Measurements from ENCODE around the gene NKX3-2.

DNA sequence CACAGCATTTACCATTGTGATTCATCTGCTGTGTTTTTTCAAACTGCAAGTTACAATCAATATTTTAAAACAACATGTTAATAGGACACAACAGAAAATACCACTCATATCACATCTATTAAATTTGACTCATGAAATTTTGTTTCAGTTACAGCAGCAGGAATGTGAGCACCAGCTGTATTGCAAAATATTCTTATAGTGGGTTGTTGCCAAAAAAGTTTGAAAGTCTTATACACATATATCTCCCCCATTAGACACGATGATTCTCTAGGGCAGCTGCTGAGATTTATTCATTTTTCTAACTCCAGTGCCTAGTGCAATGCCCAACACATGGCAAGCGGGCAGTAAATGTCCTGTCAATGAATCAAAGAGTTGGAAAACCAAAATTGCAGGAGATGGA lies 26.6 kb upstream of the NKX3-2 start:
- TF ChIP-seq EZH2 (IDR thresholded peaks at IDR 0.05), result no peak
- TF ChIP-seq POLR2AphosphoS5 (IDR thresholded peaks at IDR 0.05; ENCODE audit: borderline replicate concordance, low read depth, low read length), result no peak
